H1 (cell line): ENCODE data around the gene SH3BP2. TPM values are rescaled to one million over a fixed set of nuclear protein-coding genes. Genes with fewer than 3 reads are reported as not detected.
"Not testable (repeated sequence)": the region's sequence is repeated elsewhere in the genome, so short reads cannot be mapped to it uniquely, and the experiment has no call there.

Experiments used
- CTCF ChIA-PET: fragments of 300-600 bp; sonication (Branson Sonifier 250); formaldehyde crosslinking; loops from one replicate; lab custom pipeline; 2021; ENCODE audit not compliant: partially characterized antibody; lab: Charles Lee
- POLR2A ChIA-PET: fragments of 300-600 bp; sonication (Branson Sonifier 250); formaldehyde crosslinking; loops from one replicate; lab custom pipeline; 2021; ENCODE audit warnings: inconsistent platforms; ENCODE audit not compliant: partially characterized antibody; lab: Charles Lee
- DNase-seq, 2 experiments: peaks; one replicate each; pipeline versions ENCODE4 v3.0.0 to v3.0.0-alpha.2; 2010 to 2022; ENCODE audit warnings: low spot score in 2 of 2, low read depth in 1 of 2, mixed read lengths in 1 of 2
- FAIRE-seq: peaks from 2 replicates; lab custom pipeline; 2011; peaks lifted over from hg19 to GRCh38; lab: Jason Lieb, UNC
- H2AFZ ChIP-seq: 2 replicates; pipeline ENCODE4 v1.8.1; 2012; ENCODE audit warnings: low read length, inconsistent platforms
- H2AK5ac ChIP-seq: 2 replicates; pipeline ENCODE4 v1.6.1; 2013; ENCODE audit warnings: low read depth, low read length
- H2BK120ac ChIP-seq: replicated peaks from 2 replicates; pipeline ENCODE3; 2013; ENCODE audit warnings: low read depth, low read length, inconsistent platforms
- H2BK12ac ChIP-seq: 2 replicates; pipeline ENCODE4 v1.6.1; 2013; ENCODE audit warnings: low read depth, low read length
- H2BK15ac ChIP-seq: 2 replicates; pipeline ENCODE4 v1.6.1; 2013; ENCODE audit warnings: low read length
- H2BK20ac ChIP-seq: 2 replicates; pipeline ENCODE4 v1.6.1; 2013; ENCODE audit warnings: low read length
- H2BK5ac ChIP-seq: 2 replicates; pipeline ENCODE4 v1.6.1; 2013; ENCODE audit warnings: low read depth, low read length
- H3K14ac ChIP-seq: 2 replicates; pipeline ENCODE4 v1.6.1; 2013; ENCODE audit warnings: inconsistent platforms; ENCODE audit not compliant: insufficient read length
- H3K18ac ChIP-seq: 2 replicates; pipeline ENCODE4 v1.6.1; 2013; ENCODE audit warnings: low read length; ENCODE audit errors: extremely low read depth
- H3K23ac ChIP-seq: 2 replicates; pipeline ENCODE4 v1.6.1; 2013; ENCODE audit warnings: inconsistent platforms; ENCODE audit not compliant: insufficient read length
- H3K23me2 ChIP-seq: 2 replicates; pipeline ENCODE4 v1.6.1; 2013; ENCODE audit warnings: low read depth, low read length
- H3K27ac ChIP-seq: 2 replicates; pipeline ENCODE4 v1.6.1; 2011; ENCODE audit warnings: low read depth, low read length, inconsistent platforms
- H3K27me3 ChIP-seq, 4 experiments: replicated peaks in 1 of 4; 1 replicate in 1 of 4; 2 replicates in 3 of 4; pipeline versions ENCODE4 v1.6.1 to v1.8.1; 2011 to 2013; ENCODE audit warnings: low read length in 3 of 4, mild to moderate bottlenecking in 3 of 4, inconsistent platforms in 2 of 4, mixed read lengths in 2 of 4, moderate library complexity in 1 of 4; ENCODE audit not compliant: control insufficient read depth in 3 of 4, insufficient read depth in 3 of 4; ENCODE audit errors: extremely low read depth in 1 of 4
- H3K36me3 ChIP-seq, 4 experiments: 2 replicates each; pipeline versions ENCODE4 v1.6.1 to v1.8.1; 2011 to 2013; ENCODE audit warnings: mild to moderate bottlenecking in 4 of 4, low read length in 3 of 4, moderate library complexity in 2 of 4, control low read depth in 1 of 4, inconsistent platforms in 1 of 4; ENCODE audit not compliant: insufficient read depth in 4 of 4, control insufficient read depth in 2 of 4
- H3K4ac ChIP-seq: replicated peaks from 2 replicates; pipeline ENCODE3; 2013; ENCODE audit warnings: low read length, low read depth, mixed read lengths, inconsistent platforms; ENCODE audit not compliant: insufficient read length
- H3K4me1 ChIP-seq, 4 experiments: replicated peaks in 1 of 4; 1 replicate in 1 of 4; 2 replicates in 3 of 4; pipeline versions ENCODE4 v1.6.1 to v1.8.1; 2011 to 2013; ENCODE audit warnings: low read length in 3 of 4, inconsistent platforms in 2 of 4, mixed read lengths in 1 of 4; ENCODE audit not compliant: insufficient read depth in 4 of 4, control insufficient read depth in 3 of 4
- H3K4me2 ChIP-seq, 2 experiments: 2 replicates each; pipeline versions ENCODE4 v1.6.1 to v1.8.1; 2011 to 2013; ENCODE audit warnings: low read depth in 2 of 2, low read length in 2 of 2, control low read depth in 1 of 2, inconsistent platforms in 1 of 2, mild to moderate bottlenecking in 1 of 2; ENCODE audit not compliant: insufficient read depth in 1 of 2
- H3K4me3 ChIP-seq, 4 experiments: fragments of 200-600, 300-600 bp in 1 of 4; sonication (generic), shearing (Covaris generic), sonication (Bioruptor Twin) in 1 of 4; 2 replicates each; pipeline versions ENCODE4 v1.5.1 to v1.8.1; 2011 to 2016; ENCODE audit warnings: low read length in 4 of 4, low read depth in 3 of 4, control low read depth in 2 of 4, inconsistent platforms in 2 of 4, mild to moderate bottlenecking in 2 of 4, mixed read lengths in 1 of 4, moderate library complexity in 1 of 4; ENCODE audit not compliant: insufficient read depth in 2 of 4; ENCODE audit errors: extremely low read depth in 1 of 4
- H3K56ac ChIP-seq: replicated peaks from 2 replicates; pipeline ENCODE3; 2013; ENCODE audit warnings: low read depth, mild to moderate bottlenecking, mixed read lengths, low read length, inconsistent platforms; ENCODE audit not compliant: insufficient read length
- H3K79me1 ChIP-seq: 2 replicates; pipeline ENCODE4 v1.6.1; 2013; ENCODE audit warnings: low read depth, low read length, control low read depth
- H3K79me2 ChIP-seq, 2 experiments: 2 replicates each; pipeline versions ENCODE4 v1.6.1 to v1.8.1; 2012 to 2013; ENCODE audit warnings: low read length in 2 of 2, mild to moderate bottlenecking in 2 of 2, inconsistent platforms in 1 of 2; ENCODE audit not compliant: insufficient read depth in 2 of 2, control insufficient read depth in 1 of 2
- H3K9ac ChIP-seq, 4 experiments: replicated peaks in 1 of 4; 1 replicate in 1 of 4; 2 replicates in 3 of 4; pipeline versions ENCODE4 v1.6.1 to v1.8.1; 2011 to 2013; ENCODE audit warnings: low read depth in 3 of 4, low read length in 3 of 4, control low read depth in 2 of 4, mild to moderate bottlenecking in 2 of 4, moderate library complexity in 2 of 4, inconsistent platforms in 1 of 4; ENCODE audit errors: extremely low read depth in 1 of 4
- H3K9me3 ChIP-seq, 2 experiments: 2 replicates each; pipeline versions ENCODE4 v1.6.1 to v1.8.1; 2012 to 2013; ENCODE audit warnings: mild to moderate bottlenecking in 2 of 2, moderate library complexity in 2 of 2, control low read depth in 1 of 2, inconsistent platforms in 1 of 2, low read depth in 1 of 2, low read length in 1 of 2, mixed read lengths in 1 of 2; ENCODE audit not compliant: insufficient read depth in 2 of 2
- H4K20me1 ChIP-seq, 2 experiments: replicated peaks in 1 of 2; 2 replicates each; pipeline versions ENCODE3 to v1.8.1; 2011 to 2013; ENCODE audit warnings: inconsistent platforms in 2 of 2, low read length in 2 of 2, mild to moderate bottlenecking in 1 of 2; ENCODE audit not compliant: insufficient read depth in 2 of 2, control insufficient read depth in 1 of 2
- H4K5ac ChIP-seq: 2 replicates; pipeline ENCODE4 v1.6.1; 2013; ENCODE audit warnings: low read length, low read depth, mixed read lengths, inconsistent platforms; ENCODE audit not compliant: insufficient read length
- H4K8ac ChIP-seq: 2 replicates; pipeline ENCODE4 v1.8.0; 2013; ENCODE audit warnings: mild to moderate bottlenecking, moderate library complexity, low read length, inconsistent platforms; ENCODE audit not compliant: insufficient read depth; ENCODE audit errors: extremely low read depth
- H4K91ac ChIP-seq: replicated peaks from 2 replicates; pipeline ENCODE3; 2013; ENCODE audit warnings: low read length, mixed read lengths, inconsistent platforms; ENCODE audit not compliant: insufficient read length
- POLR2A ChIP-seq, 2 experiments: IDR thresholded peaks; 1 replicate in 1 of 2; 2 replicates in 1 of 2; pipeline ENCODE4 v1.6.1; 2011; ENCODE audit warnings: low read depth in 2 of 2, low read length in 2 of 2, mild to moderate bottlenecking in 2 of 2; ENCODE audit errors: control extremely low read depth in 1 of 2
- WGBS, 2 experiments: shearing (Covaris generic) in 1 of 2; methylation state at CpG; one replicate each; pipeline versions ENCODE4 v1.1.6 to v1.1.7; 2013 to 2015; ENCODE audit warnings: low lambda C conversion rate in 2 of 2, mixed read lengths in 2 of 2, inconsistent platforms in 1 of 2, low coverage in 1 of 2, missing lambda C conversion rate in 1 of 2; ENCODE audit not compliant: insufficient replicate concordance in 2 of 2, insufficient coverage in 1 of 2, insufficient read length in 1 of 2; ENCODE audit errors: extremely low coverage in 1 of 2, missing lambda C conversion rate in 1 of 2; 5-methylcytosine and 5-hydroxymethylcytosine counted together
- polyA plus RNA-seq, 7 experiments: library from polyadenylated mRNA; depleted of rRNA in 3 of 7; stranded (reverse) in 5 of 7; unstranded in 2 of 7; fragments of >200 nt in 5 of 7; fragments of 200-250 nt in 2 of 7; gene quantifications; 1 replicate in 5 of 7; 2 replicates in 1 of 7; 4 replicates in 1 of 7; pipeline versions ENCODE4 v1.2.1 to v1.2.3, GENCODE V29; 2011 to 2013; ENCODE audit warnings: missing spikeins in 2 of 7, mixed read lengths in 2 of 7
- total RNA-seq: library from RNA; stranded (reverse); fragmentation: NEBNext Ultra II Directional; extraction: Animal tissue kit (Norgen Biotek cat#: 25700); gene quantifications from 2 replicates; pipeline ENCODE4 v1.2.1, GENCODE V29; 2021
- TF ChIP-seq, protein P1 (sequence below): IDR thresholded peaks from 2 replicates; pipeline ENCODE4 v1.6.1; 2012; ENCODE audit warnings: inconsistent platforms

The SH3BP2 gene
- total and polyA plus RNA-seq, 2 of the 8 experiments (the other 6 are each of a cell fraction or from before 2014, with no cell fraction given), result 27.4 to 31.4 TPM

DNA sequence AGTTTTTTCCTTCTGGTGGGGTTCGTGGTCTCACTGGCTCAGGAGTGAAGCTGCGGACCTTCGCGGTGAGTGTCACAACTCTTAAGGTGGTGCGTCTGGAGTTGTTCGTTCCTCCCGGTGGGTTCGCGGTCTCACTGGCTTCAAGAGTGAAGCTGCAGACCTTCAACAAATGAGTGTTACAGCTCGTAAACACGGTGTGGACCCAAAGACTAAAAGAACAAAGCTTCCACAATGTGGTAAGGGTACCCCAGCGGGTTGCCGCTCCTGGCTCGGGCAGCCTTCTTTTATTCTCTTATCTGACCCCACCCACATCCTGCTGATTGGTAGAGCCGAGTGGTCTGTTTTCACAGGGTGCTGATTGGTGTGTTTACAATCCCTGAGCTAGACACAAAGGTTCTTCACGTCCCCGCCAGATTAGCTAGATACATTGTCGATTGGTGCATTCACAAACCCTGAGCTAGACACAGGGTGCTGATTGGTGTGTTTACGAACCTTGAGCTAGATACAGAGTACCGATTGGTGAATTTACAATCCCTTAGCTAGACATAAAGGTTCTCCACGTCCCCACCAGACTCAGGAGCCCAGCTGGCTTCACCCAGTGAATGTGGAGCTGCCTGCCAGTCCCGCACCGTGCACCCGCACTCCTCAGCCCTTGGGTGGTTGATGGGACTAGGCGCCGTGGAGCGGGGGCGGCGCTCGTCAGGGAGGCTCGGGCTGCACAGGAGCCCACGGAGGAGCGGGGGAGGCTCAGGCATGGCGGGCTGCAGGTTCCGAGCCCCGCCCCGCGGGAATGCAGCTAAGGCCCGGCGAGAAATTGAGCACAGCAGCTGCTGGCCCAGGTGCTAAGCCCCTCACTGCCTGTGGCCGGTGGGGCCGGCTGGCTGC lies 30.2 kb upstream of the SH3BP2 start:
- H4K8ac ChIP-seq, result peak overlapping the region; percentile 25; the same call in 1 of the 2 replicates
- H3K79me1 ChIP-seq, H3K27me3 ChIP-seq, H2AK5ac ChIP-seq, H3K56ac ChIP-seq, H2BK5ac ChIP-seq, H3K23me2 ChIP-seq, H4K20me1 ChIP-seq, H3K4me3 ChIP-seq, H4K91ac ChIP-seq, H2BK120ac ChIP-seq, H3K18ac ChIP-seq, H3K79me2 ChIP-seq, H2AFZ ChIP-seq, H3K4ac ChIP-seq, H3K36me3 ChIP-seq, H2BK20ac ChIP-seq, FAIRE-seq, H3K14ac ChIP-seq, H3K9ac ChIP-seq, H3K23ac ChIP-seq, H3K9me3 ChIP-seq, H3K4me1 ChIP-seq, H3K27ac ChIP-seq, H2BK15ac ChIP-seq, H4K5ac ChIP-seq, H3K4me2 ChIP-seq, DNase-seq: not testable (repeated sequence)
- 95% methylated on average over 27 of the region's 42 CpGs; no CpG with 5 or more reads in 1 of the 2 experiments for WGBS, 2 experiments
- ChIA-PET CTCF (interaction anchor here (0.6 to 2.5 kb wide), 30 partner anchors 8 to 201 kb away, joined by 3 to 10 read pairs (median 4); partner anchors contain the start of genes GRK4 and NOP14), POLR2A (interaction anchor here (1.0 to 6.7 kb wide), 14 partner anchors 15 to 180 kb away, joined by 3 to 29 read pairs (median 4); no protein-coding TSS in a partner anchor)
- TF ChIP-seq POLR2A (IDR thresholded peaks at IDR 0.05; ENCODE audit: control extremely low read depth in 1 of 2, low read depth in 2 of 2, low read length in 2 of 2), result 0 out of 3 replicates have a peak, but pooled peaks of 1 of the 2 experiments have one; percentile 29
- TF ChIP-seq, protein P1, sequence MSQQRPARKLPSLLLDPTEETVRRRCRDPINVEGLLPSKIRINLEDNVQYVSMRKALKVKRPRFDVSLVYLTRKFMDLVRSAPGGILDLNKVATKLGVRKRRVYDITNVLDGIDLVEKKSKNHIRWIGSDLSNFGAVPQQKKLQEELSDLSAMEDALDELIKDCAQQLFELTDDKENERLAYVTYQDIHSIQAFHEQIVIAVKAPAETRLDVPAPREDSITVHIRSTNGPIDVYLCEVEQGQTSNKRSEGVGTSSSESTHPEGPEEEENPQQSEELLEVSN, result peak; percentile 9; the same call in 1 of the 2 replicates
- peak overlapping the region; percentile 35; the same call in 1 of the 2 replicates for H2BK12ac ChIP-seq
